SK-N-SH treated with all-trans-retinoic acid at 6 μM for 48 hours (cell line): ENCODE data around the gene CEP43.

Source experiments
- ATAC-seq: fragments of 200-7000 bp; cut with Tn5 transposase; 3 replicates; pipeline ENCODE4 v1.9.1; 2020; ENCODE audit warnings: mild to moderate bottlenecking, moderate library complexity
- BACH2 ChIP-seq: fragments of 250-450 bp; sonication (Bioruptor Pico); IDR thresholded peaks from 2 replicates; pipeline ENCODE4 v1.9.0; 2021; ENCODE audit warnings: mild to moderate bottlenecking, borderline replicate concordance
- ESRRG ChIP-seq: fragments of 250-450 bp; sonication (Bioruptor Pico); IDR thresholded peaks from 2 replicates; pipeline ENCODE4 v1.6.1; 2021; ENCODE audit warnings: mild to moderate bottlenecking
- GLIS3 ChIP-seq: fragments of 250-450 bp; sonication (Bioruptor Pico); IDR thresholded peaks from 2 replicates; pipeline ENCODE4 v1.5.0; 2020; ENCODE audit warnings: mild to moderate bottlenecking, moderate library complexity
- OSR1 ChIP-seq: fragments of 250-450 bp; sonication (Bioruptor Pico); IDR thresholded peaks from 2 replicates; pipeline ENCODE4 v1.8.0; 2022; ENCODE audit warnings: moderate library complexity, mild to moderate bottlenecking, inconsistent platforms
- PPARA ChIP-seq: fragments of 250-450 bp; sonication (Bioruptor Pico); IDR thresholded peaks from 2 replicates; pipeline ENCODE4 v1.5.0; 2020; ENCODE audit warnings: mild to moderate bottlenecking, borderline replicate concordance
- TCF4 ChIP-seq: fragments of 250-450 bp; sonication (Bioruptor Pico); IDR thresholded peaks from 2 replicates; pipeline ENCODE4 v1.8.0; 2021; ENCODE audit warnings: mild to moderate bottlenecking, moderate library complexity, borderline replicate concordance
- ZC3H10 ChIP-seq: fragments of 250-450 bp; sonication (Bioruptor Pico); IDR thresholded peaks from 2 replicates; pipeline ENCODE4 v1.5.1; 2021; ENCODE audit warnings: mild to moderate bottlenecking, moderate library complexity
- ZFP3 ChIP-seq: fragments of 250-450 bp; sonication (Bioruptor Pico); IDR thresholded peaks from 2 replicates; pipeline ENCODE4 v1.5.0; 2020; ENCODE audit warnings: mild to moderate bottlenecking, moderate library complexity
- ZFP30 ChIP-seq: fragments of 450-650 bp; formaldehyde crosslinking; IDR thresholded peaks from 2 replicates; pipeline ENCODE4 v1.5.0; 2022; ENCODE audit warnings: mild to moderate bottlenecking, moderate library complexity
- ZNF565 ChIP-seq: fragments of 450-650 bp; formaldehyde crosslinking; conservative IDR thresholded peaks from 2 replicates; pipeline ENCODE4 v1.5.0; 2020; ENCODE audit warnings: low read depth, mild to moderate bottlenecking, moderate library complexity
- ZNF70 ChIP-seq: fragments of 450-650 bp; formaldehyde crosslinking; IDR thresholded peaks from 2 replicates; pipeline ENCODE4 v1.5.0; 2020; ENCODE audit warnings: mild to moderate bottlenecking, moderate library complexity
- ZNF8 ChIP-seq: fragments of 450-650 bp; formaldehyde crosslinking; IDR thresholded peaks from 2 replicates; pipeline ENCODE4 v1.5.0; 2020; ENCODE audit warnings: mild to moderate bottlenecking, moderate library complexity
- TF ChIP-seq, protein P1 (sequence below): fragments of 250-450 bp; sonication (Bioruptor Pico); IDR thresholded peaks from 2 replicates; pipeline ENCODE4 v1.8.0; 2020; ENCODE audit warnings: mild to moderate bottlenecking, moderate library complexity, borderline replicate concordance
- TF ChIP-seq, protein P2 (sequence below): fragments of 250-450 bp; sonication (Bioruptor Pico); IDR thresholded peaks from 2 replicates; pipeline ENCODE4 v1.8.0; 2021; ENCODE audit warnings: low read depth, mild to moderate bottlenecking, moderate library complexity, borderline replicate concordance
- TF ChIP-seq, protein P3 (sequence below): fragments of 250-450 bp; sonication (Bioruptor Pico); IDR thresholded peaks from 2 replicates; pipeline ENCODE4 v1.5.0; 2020; ENCODE audit warnings: mild to moderate bottlenecking, moderate library complexity

CEP43 gene

DNA sequence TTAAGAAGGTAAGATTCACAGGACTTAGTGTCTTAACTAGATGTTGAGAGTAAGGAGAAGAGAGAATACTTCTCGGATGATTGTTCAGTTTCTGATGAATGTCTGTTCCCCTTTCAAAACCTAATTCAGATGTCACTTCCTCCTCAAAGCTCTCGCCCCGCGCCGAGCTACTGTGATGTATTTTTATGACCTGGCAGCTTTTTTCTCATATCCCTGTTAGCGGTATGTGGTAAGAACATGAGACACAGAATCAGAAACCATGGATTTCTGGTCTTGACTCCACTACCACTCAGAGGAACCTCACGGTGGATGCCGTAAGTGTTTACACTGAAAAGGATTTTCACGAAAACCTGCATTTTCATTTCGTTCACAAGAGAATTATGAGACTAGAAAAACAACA lies 48.4 kb downstream of the CEP43 start:
- ATAC-seq = no peak

More for the DNA sequence above, 48.4 kb downstream of the CEP43 start:
- TF ChIP-seq, protein P1, sequence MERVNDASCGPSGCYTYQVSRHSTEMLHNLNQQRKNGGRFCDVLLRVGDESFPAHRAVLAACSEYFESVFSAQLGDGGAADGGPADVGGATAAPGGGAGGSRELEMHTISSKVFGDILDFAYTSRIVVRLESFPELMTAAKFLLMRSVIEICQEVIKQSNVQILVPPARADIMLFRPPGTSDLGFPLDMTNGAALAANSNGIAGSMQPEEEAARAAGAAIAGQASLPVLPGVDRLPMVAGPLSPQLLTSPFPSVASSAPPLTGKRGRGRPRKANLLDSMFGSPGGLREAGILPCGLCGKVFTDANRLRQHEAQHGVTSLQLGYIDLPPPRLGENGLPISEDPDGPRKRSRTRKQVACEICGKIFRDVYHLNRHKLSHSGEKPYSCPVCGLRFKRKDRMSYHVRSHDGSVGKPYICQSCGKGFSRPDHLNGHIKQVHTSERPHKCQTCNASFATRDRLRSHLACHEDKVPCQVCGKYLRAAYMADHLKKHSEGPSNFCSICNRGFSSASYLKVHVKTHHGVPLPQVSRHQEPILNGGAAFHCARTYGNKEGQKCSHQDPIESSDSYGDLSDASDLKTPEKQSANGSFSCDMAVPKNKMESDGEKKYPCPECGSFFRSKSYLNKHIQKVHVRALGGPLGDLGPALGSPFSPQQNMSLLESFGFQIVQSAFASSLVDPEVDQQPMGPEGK = no peak
- TF ChIP-seq ZNF565 (CRISPR knock-in tag) (no peak), ZNF8 (CRISPR knock-in tag) (no peak), OSR1 (no peak), GLIS3 (CRISPR knock-in tag) (no peak), PPARA (CRISPR knock-in tag) (no peak), ZFP3 (CRISPR knock-in tag) (no peak), TCF4 (CRISPR knock-in tag) (no peak), BACH2 (CRISPR knock-in tag) (no peak), ESRRG (CRISPR knock-in tag) (no peak), ZFP30 (no peak), ZNF70 (no peak), ZC3H10 (no peak)
- TF ChIP-seq, protein P2, sequence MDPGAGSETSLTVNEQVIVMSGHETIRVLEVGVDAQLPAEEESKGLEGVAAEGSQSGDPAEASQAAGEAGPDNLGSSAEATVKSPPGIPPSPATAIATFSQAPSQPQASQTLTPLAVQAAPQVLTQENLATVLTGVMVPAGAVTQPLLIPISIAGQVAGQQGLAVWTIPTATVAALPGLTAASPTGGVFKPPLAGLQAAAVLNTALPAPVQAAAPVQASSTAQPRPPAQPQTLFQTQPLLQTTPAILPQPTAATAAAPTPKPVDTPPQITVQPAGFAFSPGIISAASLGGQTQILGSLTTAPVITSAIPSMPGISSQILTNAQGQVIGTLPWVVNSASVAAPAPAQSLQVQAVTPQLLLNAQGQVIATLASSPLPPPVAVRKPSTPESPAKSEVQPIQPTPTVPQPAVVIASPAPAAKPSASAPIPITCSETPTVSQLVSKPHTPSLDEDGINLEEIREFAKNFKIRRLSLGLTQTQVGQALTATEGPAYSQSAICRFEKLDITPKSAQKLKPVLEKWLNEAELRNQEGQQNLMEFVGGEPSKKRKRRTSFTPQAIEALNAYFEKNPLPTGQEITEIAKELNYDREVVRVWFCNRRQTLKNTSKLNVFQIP = no peak
- TF ChIP-seq, protein P3, sequence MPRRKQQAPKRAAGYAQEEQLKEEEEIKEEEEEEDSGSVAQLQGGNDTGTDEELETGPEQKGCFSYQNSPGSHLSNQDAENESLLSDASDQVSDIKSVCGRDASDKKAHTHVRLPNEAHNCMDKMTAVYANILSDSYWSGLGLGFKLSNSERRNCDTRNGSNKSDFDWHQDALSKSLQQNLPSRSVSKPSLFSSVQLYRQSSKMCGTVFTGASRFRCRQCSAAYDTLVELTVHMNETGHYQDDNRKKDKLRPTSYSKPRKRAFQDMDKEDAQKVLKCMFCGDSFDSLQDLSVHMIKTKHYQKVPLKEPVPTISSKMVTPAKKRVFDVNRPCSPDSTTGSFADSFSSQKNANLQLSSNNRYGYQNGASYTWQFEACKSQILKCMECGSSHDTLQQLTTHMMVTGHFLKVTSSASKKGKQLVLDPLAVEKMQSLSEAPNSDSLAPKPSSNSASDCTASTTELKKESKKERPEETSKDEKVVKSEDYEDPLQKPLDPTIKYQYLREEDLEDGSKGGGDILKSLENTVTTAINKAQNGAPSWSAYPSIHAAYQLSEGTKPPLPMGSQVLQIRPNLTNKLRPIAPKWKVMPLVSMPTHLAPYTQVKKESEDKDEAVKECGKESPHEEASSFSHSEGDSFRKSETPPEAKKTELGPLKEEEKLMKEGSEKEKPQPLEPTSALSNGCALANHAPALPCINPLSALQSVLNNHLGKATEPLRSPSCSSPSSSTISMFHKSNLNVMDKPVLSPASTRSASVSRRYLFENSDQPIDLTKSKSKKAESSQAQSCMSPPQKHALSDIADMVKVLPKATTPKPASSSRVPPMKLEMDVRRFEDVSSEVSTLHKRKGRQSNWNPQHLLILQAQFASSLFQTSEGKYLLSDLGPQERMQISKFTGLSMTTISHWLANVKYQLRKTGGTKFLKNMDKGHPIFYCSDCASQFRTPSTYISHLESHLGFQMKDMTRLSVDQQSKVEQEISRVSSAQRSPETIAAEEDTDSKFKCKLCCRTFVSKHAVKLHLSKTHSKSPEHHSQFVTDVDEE = no peak
